ENCODE results near the gene ANKMY2.

GRCh38 chr7:16644636-16645592, 640 bp downstream of the ANKMY2 start:
- TF ChIP-seq POLR2AphosphoS5 (IDR thresholded peaks at IDR 0.05) = no peak
- TF ChIP-seq POLR2A (IDR thresholded peaks at IDR 0.05) = no peak
- TF ChIP-seq, protein P1, sequence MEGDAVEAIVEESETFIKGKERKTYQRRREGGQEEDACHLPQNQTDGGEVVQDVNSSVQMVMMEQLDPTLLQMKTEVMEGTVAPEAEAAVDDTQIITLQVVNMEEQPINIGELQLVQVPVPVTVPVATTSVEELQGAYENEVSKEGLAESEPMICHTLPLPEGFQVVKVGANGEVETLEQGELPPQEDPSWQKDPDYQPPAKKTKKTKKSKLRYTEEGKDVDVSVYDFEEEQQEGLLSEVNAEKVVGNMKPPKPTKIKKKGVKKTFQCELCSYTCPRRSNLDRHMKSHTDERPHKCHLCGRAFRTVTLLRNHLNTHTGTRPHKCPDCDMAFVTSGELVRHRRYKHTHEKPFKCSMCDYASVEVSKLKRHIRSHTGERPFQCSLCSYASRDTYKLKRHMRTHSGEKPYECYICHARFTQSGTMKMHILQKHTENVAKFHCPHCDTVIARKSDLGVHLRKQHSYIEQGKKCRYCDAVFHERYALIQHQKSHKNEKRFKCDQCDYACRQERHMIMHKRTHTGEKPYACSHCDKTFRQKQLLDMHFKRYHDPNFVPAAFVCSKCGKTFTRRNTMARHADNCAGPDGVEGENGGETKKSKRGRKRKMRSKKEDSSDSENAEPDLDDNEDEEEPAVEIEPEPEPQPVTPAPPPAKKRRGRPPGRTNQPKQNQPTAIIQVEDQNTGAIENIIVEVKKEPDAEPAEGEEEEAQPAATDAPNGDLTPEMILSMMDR (IDR thresholded peaks at IDR 0.05) = no peak
- TF ChIP-seq EP300 (IDR thresholded peaks at IDR 0.05) = no peak

Measured in suprapubic skin (tissue), 4 donors.